GM12878 (cell line): ENCODE measurements around the gene SMTNL1. TPM values are rescaled to one million over a fixed set of nuclear protein-coding genes. Genes with fewer than 3 reads are reported as not detected.

Experiments
- ATAC-seq: fragments of 200-7000 bp; cut with Tn5 transposase; 3 replicates; pipeline ENCODE4 v1.9.1; 2020; ENCODE audit warnings: mild to moderate bottlenecking, moderate library complexity
- BruUV-seq: library from RNA; stranded (reverse); fragments of 400-500 nt; replicated peaks from 2 replicates; lab custom pipeline; 2021; lab: Mats Ljungman, UMichigan
- CTCF ChIA-PET: fragments of 300-600 bp; sonication (Branson Sonifier 250); formaldehyde crosslinking; extraction: SDS; loops from one replicate; lab custom pipeline; 2021; ENCODE audit warnings: inconsistent platforms; lab: Yijun Ruan, JAX
- POLR2A ChIA-PET: fragments of 350-600 bp; formaldehyde crosslinking; extraction: SDS; loops from one replicate; lab custom pipeline; 2021; ENCODE audit warnings: inconsistent platforms; lab: Charles Lee
- RAD21 ChIA-PET: fragments of 300-600 bp; sonication (Branson Sonifier 250); formaldehyde crosslinking; loops from one replicate; lab custom pipeline; 2023; ENCODE audit warnings: antibody characterized with exemption; ENCODE audit not compliant: unreplicated experiment; lab: Charles Lee
- SMC1A ChIA-PET: fragments of 300-600 bp; sonication (Branson Sonifier 250); formaldehyde crosslinking; loops from one replicate; lab custom pipeline; 2023; ENCODE audit not compliant: unreplicated experiment, uncharacterized antibody; lab: Charles Lee
- DNase-seq: peaks from one replicate; pipeline ENCODE4 v3.0.0-alpha.2; 2011; ENCODE audit warnings: low read depth, low spot score
- FAIRE-seq: peaks from 3 replicates; lab custom pipeline; 2011; peaks lifted over from hg19 to GRCh38; lab: Jason Lieb, UNC
- H2AFZ ChIP-seq: 2 replicates; pipeline ENCODE4 v1.6.0; 2011; ENCODE audit warnings: low read depth, low read length, control low read depth; ENCODE audit not compliant: control insufficient read depth
- H3K27ac ChIP-seq: 2 replicates; pipeline ENCODE4 v1.5.1; 2011; ENCODE audit warnings: control low read depth; ENCODE audit not compliant: control insufficient read depth, insufficient read depth
- H3K27me3 ChIP-seq, 2 experiments: replicated peaks in 1 of 2; 2 replicates each; pipeline versions ENCODE4 v1.6.0 to v1.6.1; 2011; ENCODE audit warnings: low read length in 1 of 2; ENCODE audit not compliant: control insufficient read depth in 2 of 2, insufficient read depth in 2 of 2
- H3K36me3 ChIP-seq, 2 experiments: 2 replicates each; pipeline ENCODE4 v1.5.1; 2011; ENCODE audit warnings: low read length in 1 of 2; ENCODE audit not compliant: control insufficient read depth in 2 of 2, insufficient read depth in 2 of 2
- H3K4me1 ChIP-seq: 2 replicates; pipeline ENCODE4 v1.6.1; 2011; ENCODE audit warnings: mild to moderate bottlenecking, low read length, moderate library complexity, mixed read lengths; ENCODE audit not compliant: control insufficient read depth, insufficient read depth
- H3K4me2 ChIP-seq: 2 replicates; pipeline ENCODE4 v1.6.0; 2011; ENCODE audit warnings: control low read depth; ENCODE audit not compliant: control insufficient read depth, insufficient read depth
- H3K4me3 ChIP-seq: fragments of 200-600 bp; sonication (generic); 2 replicates; pipeline ENCODE4 v1.5.1; 2016
- H3K79me2 ChIP-seq: 2 replicates; pipeline ENCODE4 v1.6.0; 2011; ENCODE audit warnings: low read length; ENCODE audit not compliant: control insufficient read depth, insufficient read depth
- H3K9ac ChIP-seq: 2 replicates; pipeline ENCODE4 v1.8.0; 2011; ENCODE audit warnings: low read length, control low read depth, mixed read lengths; ENCODE audit not compliant: control insufficient read depth, insufficient read depth
- H3K9me3 ChIP-seq: replicated peaks from 3 replicates; pipeline ENCODE4 v1.5.1; 2011; ENCODE audit warnings: mild to moderate bottlenecking, low read length; ENCODE audit not compliant: control insufficient read depth, insufficient read depth
- H4K20me1 ChIP-seq: 2 replicates; pipeline ENCODE4 v1.6.0; 2011; ENCODE audit not compliant: control insufficient read depth, insufficient read depth
- CBX5 ChIP-seq: sonication (generic); IDR thresholded peaks from 2 replicates; pipeline ENCODE4 v1.6.1; 2016; ENCODE audit warnings: low read depth, moderate library complexity, mild to moderate bottlenecking, inconsistent platforms
- MXI1 ChIP-seq: fragments of 150-350 bp; IDR thresholded peaks from 2 replicates; pipeline ENCODE4 v1.6.1; 2011; ENCODE audit warnings: low read depth, mild to moderate bottlenecking, inconsistent platforms, low read length, improper control_type of control experiment
- POLR2A ChIP-seq: IDR thresholded peaks from 2 replicates; pipeline ENCODE4 v1.6.1; 2011; ENCODE audit warnings: low read depth, mild to moderate bottlenecking, low read length
- SMC3 ChIP-seq: IDR thresholded peaks from 2 replicates; pipeline ENCODE4 v1.6.1; 2011; ENCODE audit warnings: low read length, improper control_type of control experiment, borderline replicate concordance
- YY1 ChIP-seq: IDR thresholded peaks from 2 replicates; pipeline ENCODE4 v1.6.1; 2011; ENCODE audit warnings: low read depth, mild to moderate bottlenecking, low read length
- in situ Hi-C: fragments of 300-500 bp; cut with MboI; formaldehyde crosslinking; loops from 9 replicates; pipeline ENCODE4 v1.14.3; 2018; ENCODE audit warnings: mixed read lengths
- intact Hi-C: fragments of 100-400 bp; cut with micrococcal nuclease; formaldehyde crosslinking; loops from one replicate; pipeline ENCODE4 v1.14.2; 2022; ENCODE audit not compliant: unreplicated experiment
- polyA plus RNA-seq, 11 experiments: library from polyadenylated mRNA; depleted of rRNA in 4 of 11; unstranded in 6 of 11; stranded (reverse) in 5 of 11; fragments of >200 nt; fragmentation: Nextera tagmentation in 4 of 11; fragmentation: Illumina TruSeq in 1 of 11; extraction: Ambion mirVana in 4 of 11; extraction: Trizol in 1 of 11; gene quantifications; 1 replicate in 1 of 11; 2 replicates in 10 of 11; pipeline versions ENCODE4 v1.2.1 to v1.2.3, GENCODE V29; 2011 to 2016; ENCODE audit warnings: inconsistent platforms in 2 of 11, missing spikeins in 2 of 11, low read depth in 1 of 11
- total RNA-seq, 4 experiments: library from RNA; depleted of rRNA in 3 of 4; stranded (reverse); fragments of >200 nt in 3 of 4; fragmentation: Illumina TruSeq in 1 of 4; extraction: Trizol in 1 of 4; gene quantifications; 2 replicates each; pipeline versions ENCODE4 v1.2.1 to v1.2.3, GENCODE V29; 2013 to 2021

The SMTNL1 gene
- total and polyA plus RNA-seq, 10 of the 15 experiments (the other 5 are each of a cell fraction or from before 2014, with no cell fraction given): 0.06 to 0.17 (median 0.10) TPM; not detected in 7

DNA sequence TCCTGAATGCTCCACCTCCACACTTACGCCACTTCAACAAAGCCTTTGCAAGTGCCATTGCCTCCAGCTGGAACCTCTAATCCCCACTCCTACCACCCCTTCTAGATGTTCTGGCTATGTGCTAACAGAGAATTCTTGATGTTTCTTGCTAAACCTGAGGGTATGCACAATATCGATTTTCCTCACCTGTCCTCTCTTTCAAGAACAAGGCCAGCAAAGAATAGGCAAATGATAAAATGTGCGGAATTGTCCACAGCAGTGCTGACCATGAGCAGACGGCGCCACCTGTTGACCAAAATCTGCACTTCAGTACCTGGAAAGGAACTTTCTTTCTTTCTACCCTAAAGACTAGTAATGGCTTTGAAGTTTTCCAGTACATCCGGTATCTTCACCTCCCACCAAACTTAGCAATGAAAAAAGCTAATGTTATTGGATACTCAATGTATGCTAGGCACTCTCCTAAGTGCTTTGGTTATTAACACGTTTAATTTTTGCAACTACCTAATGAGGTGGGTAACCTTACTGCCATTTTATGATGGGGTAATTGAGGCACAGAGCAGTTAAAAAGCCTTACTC lies 10.3 kb upstream of the SMTNL1 start (continued):
- TF ChIP-seq CBX5 (no peak), YY1 (peak; percentile 39; the same call in 1 of the 2 replicates)

DNA sequence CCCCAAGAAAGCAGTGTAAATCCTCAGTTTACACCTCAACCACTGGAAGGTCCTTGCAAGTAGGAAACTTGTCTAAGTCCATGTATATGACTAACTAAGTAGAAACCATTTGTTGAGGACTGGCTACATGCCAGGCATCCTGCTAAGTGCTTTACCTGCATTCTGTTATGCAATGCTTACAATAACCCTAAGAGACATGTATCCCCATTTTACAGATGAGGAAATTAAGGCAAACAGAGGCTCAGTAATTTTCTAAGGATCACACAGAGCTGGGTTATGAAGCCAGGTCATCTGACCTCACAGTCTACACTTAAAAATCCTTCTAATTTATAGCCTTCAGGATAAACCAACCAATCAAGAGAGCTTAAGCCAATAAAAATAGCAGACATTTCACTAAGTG lies 8.4 kb upstream of the SMTNL1 start:
- peak overlapping the region; percentile 93 for H3K4me2 ChIP-seq
- DNase-seq: no peak
- no peak overlapping the region for H2AFZ ChIP-seq
- intact Hi-C loops: no loop called here
- ATAC-seq: no peak
- CTCF ChIA-PET: interaction anchor here (0.5 to 9.7 kb wide), 14 partner anchors 13 to 196 kb away, joined by 3 to 396 read pairs (median 4); partner anchors contain the start of genes SLC43A1 and SLC43A3
- peaks cover 22% of the 10 kb centered on the region for H3K79me2 ChIP-seq
- RAD21 ChIA-PET: interaction anchor here (0.6 to 9.0 kb wide), 3 partner anchors 36 to 71 kb away, joined by 3 to 133 read pairs (median 3); no protein-coding TSS in a partner anchor
- TF ChIP-seq SMC3 (no peak), MXI1 (no peak), POLR2A (no peak)
- TF ChIP-seq, all 136 proteins: peak for 0
- ChIA-PET POLR2A (no interaction called here), SMC1A (interaction anchor here (2.5 to 8.1 kb wide), 4 partner anchors 13 to 71 kb away, joined by 9 to 130 read pairs (median 22); partner anchors contain the start of genes SLC43A1 and UBE2L6)
- Histone ChIP-seq H3K36me3 (peaks cover 0 to 10% of the 10 kb centered on the region in 2 experiments; a peak in 3 of 4 replicates), H4K20me1 (no peaks in the 10 kb centered on the region), H3K4me1 (peaks cover 16% of the 10 kb centered on the region), H3K27ac (no peak overlapping the region), H3K9me3 (no peaks in the 10 kb centered on the region), H3K9ac (no peak overlapping the region), H3K4me3 (no peak overlapping the region), H3K27me3 (no peaks in the 10 kb centered on the region)
- no peak for FAIRE-seq
- no TSS peak for BruUV-seq
- in situ Hi-C loops: loop anchor here (5.0 kb wide), 1 partner anchor 37 kb away; no protein-coding TSS in a partner anchor
